T-cell (primary cell): ENCODE measurements around the gene COBLL1. TPM values are rescaled to one million over a fixed set of nuclear protein-coding genes. Genes with fewer than 3 reads are reported as not detected.
"Not testable (repeated sequence)": the region's sequence is repeated elsewhere in the genome, so short reads cannot be mapped to it uniquely, and the experiment has no call there.

Experiments used
- ATAC-seq, 4 experiments: fragments of 200-7000 bp in 3 of 4; fragments of 150-1000 bp in 1 of 4; cut with Tn5 transposase; replicated peaks in 1 of 4; 1 replicate in 3 of 4; 2 replicates in 1 of 4; pipeline ENCODE4 v1.10.0; 2021; ENCODE audit warnings: moderate library complexity in 3 of 4, mild to moderate bottlenecking in 2 of 4, moderate number of reproducible peaks in 1 of 4
- CTCF ChIA-PET, 2 donors: fragments of 300-600 bp; sonication (Branson Sonifier 250); formaldehyde crosslinking; loops; one replicate each; lab custom pipeline; 2022; ENCODE audit warnings: antibody characterized with exemption in 2 of 2; lab: Charles Lee
- POLR2A ChIA-PET, 2 donors: fragments of 300-600 bp; sonication (Branson Sonifier 250); formaldehyde crosslinking; loops; one replicate each; lab custom pipeline; 2022; ENCODE audit warnings: antibody characterized with exemption in 2 of 2; lab: Charles Lee
- DNase-seq, 35 experiments: peaks; one replicate each; pipeline versions ENCODE4 v3.0.0 to v3.0.0-alpha.2; 2013 to 2023
- H3K27ac ChIP-seq: one replicate; pipeline ENCODE4 v1.5.1; 2013; ENCODE audit warnings: low read length
- H3K27me3 ChIP-seq, 2 experiments: replicated peaks in 1 of 2; 1 replicate in 1 of 2; 2 replicates in 1 of 2; pipeline versions ENCODE4 v1.6.1 to v1.7.0; 2013; ENCODE audit warnings: low read length in 1 of 2, mixed read lengths in 1 of 2; ENCODE audit not compliant: control insufficient read depth in 2 of 2, insufficient read depth in 2 of 2; ENCODE audit errors: extremely low read depth in 1 of 2
- H3K36me3 ChIP-seq, 2 donors: 1 replicate in 1 of 2; 2 replicates in 1 of 2; pipeline versions ENCODE4 v1.6.1 to v1.7.0; 2013; ENCODE audit warnings: low read length in 1 of 2; ENCODE audit not compliant: control insufficient read depth in 2 of 2, insufficient read depth in 1 of 2; ENCODE audit errors: extremely low read depth in 1 of 2
- H3K4me1 ChIP-seq, 2 experiments: 1 replicate in 1 of 2; 2 replicates in 1 of 2; pipeline versions ENCODE4 v1.6.1 to v1.7.0; 2013; ENCODE audit warnings: low read length in 2 of 2, mixed read lengths in 1 of 2; ENCODE audit not compliant: insufficient read depth in 2 of 2, control insufficient read depth in 1 of 2; ENCODE audit errors: extremely low read depth in 1 of 2
- H3K4me3 ChIP-seq, 2 donors: 1 replicate in 1 of 2; 2 replicates in 1 of 2; pipeline versions ENCODE4 v1.5.1 to v1.7.0; 2013; ENCODE audit warnings: mild to moderate bottlenecking in 2 of 2, low read length in 1 of 2, moderate library complexity in 1 of 2; ENCODE audit not compliant: control insufficient read depth in 1 of 2; ENCODE audit errors: extremely low read depth in 1 of 2
- H3K9me3 ChIP-seq: 2 replicates; pipeline ENCODE4 v1.7.0; 2013
- H3K27ac Mint-ChIP-seq, 2 donors: one replicate each; pipeline ENCODE4 v1.8.0; 2020 to 2021; ENCODE audit warnings: mild to moderate bottlenecking in 2 of 2, mixed read lengths in 2 of 2
- H3K27me3 Mint-ChIP-seq, 2 donors: one replicate each; pipeline ENCODE4 v1.8.0; 2021 to 2022; ENCODE audit warnings: mixed read lengths in 2 of 2
- H3K36me3 Mint-ChIP-seq: one replicate; pipeline ENCODE4 v1.8.0; 2021; ENCODE audit warnings: mixed read lengths
- H3K4me1 Mint-ChIP-seq, 3 donors: one replicate each; pipeline ENCODE4 v1.8.0; 2020 to 2022; ENCODE audit warnings: mixed read lengths in 3 of 3, mild to moderate bottlenecking in 1 of 3
- H3K4me3 Mint-ChIP-seq, 3 donors: one replicate each; pipeline ENCODE4 v1.8.0; 2020 to 2022; ENCODE audit warnings: mild to moderate bottlenecking in 3 of 3, mixed read lengths in 3 of 3, moderate library complexity in 3 of 3
- H3K9me3 Mint-ChIP-seq, 3 donors: one replicate each; pipeline ENCODE4 v1.8.0; 2020 to 2022; ENCODE audit warnings: mixed read lengths in 3 of 3
- WGBS: methylation state at CpG from one replicate; pipeline ENCODE4 v1.1.5; 2013; ENCODE audit warnings: missing lambda C conversion rate; ENCODE audit not compliant: insufficient coverage; 5-methylcytosine and 5-hydroxymethylcytosine counted together
- total RNA-seq, 35 experiments: library from RNA in 6 of 35; stranded (reverse) in 6 of 35; fragments of 120-200 nt in 1 of 35; gene quantifications; one replicate each; pipeline versions ENCODE4 v1.2.1 to v1.2.4 and lab custom pipeline; 2013 to 2026

COBLL1 gene
- total RNA-seq, 5 donors from 2014 or later (not counting 1 experiment from before 2014, with no cell fraction given): 0.68 to 5.1 (median 1.9) TPM

GRCh38 chr2:164710252-164710836 is 131.3 kb downstream of the COBLL1 start:
- H3K27ac ChIP-seq, H3K9me3 ChIP-seq, H3K4me3 Mint-ChIP-seq, H3K4me1 ChIP-seq, DNase-seq, H3K4me3 ChIP-seq, H3K4me1 Mint-ChIP-seq, H3K27ac Mint-ChIP-seq, ATAC-seq, H3K36me3 ChIP-seq, H3K36me3 Mint-ChIP-seq, H3K27me3 ChIP-seq, H3K27me3 Mint-ChIP-seq, H3K9me3 Mint-ChIP-seq, CTCF ChIA-PET, POLR2A ChIA-PET: not testable (repeated sequence)
- WGBS: no CpG with 5 or more reads among the region's 10 CpGs

GRCh38 chr2:164706522-164706921 is 135.1 kb downstream of the COBLL1 start:
- ChIA-PET POLR2A (no interaction called here), CTCF (no interaction called here)
- H3K4me1 ChIP-seq: no peaks in the 10 kb centered on the region
- no peaks in the 10 kb centered on the region for H3K9me3 ChIP-seq
- Mint-ChIP-seq H3K9me3 (no peaks in the 10 kb centered on the region), H3K27ac (no peak overlapping the region), H3K4me3 (no peak overlapping the region), H3K4me1 (no peaks in the 10 kb centered on the region), H3K27me3 (no peaks in the 10 kb centered on the region), H3K36me3 (no peaks in the 10 kb centered on the region)
- no peaks in the 10 kb centered on the region for H3K27me3 ChIP-seq
- H3K36me3 ChIP-seq: no peaks in the 10 kb centered on the region
- DNase-seq (no peak), ATAC-seq (no peak)
- H3K27ac ChIP-seq: no peak overlapping the region
- H3K4me3 ChIP-seq: no peak overlapping the region

- H3K27me3 Mint-ChIP-seq: no peaks in the 10 kb centered on the region
- no peak overlapping the region for H3K27ac Mint-ChIP-seq
- H3K4me3 Mint-ChIP-seq: no peak overlapping the region
- no peaks in the 10 kb centered on the region for H3K9me3 Mint-ChIP-seq
- no peaks in the 10 kb centered on the region for H3K36me3 Mint-ChIP-seq
- ATAC-seq (no peak), DNase-seq (no peak)
- POLR2A ChIA-PET: no interaction called here
- Histone ChIP-seq H3K27ac (no peak overlapping the region), H3K9me3 (no peaks in the 10 kb centered on the region), H3K4me1 (no peaks in the 10 kb centered on the region), H3K4me3 (no peak overlapping the region), H3K36me3 (no peaks in the 10 kb centered on the region), H3K27me3 (no peaks in the 10 kb centered on the region)
- WGBS: 85% methylated on average over 7 of the region's 12 CpGs
- H3K4me1 Mint-ChIP-seq: no peaks in the 10 kb centered on the region
- CTCF ChIA-PET: no interaction called here
These were observed 136.0 kb downstream of the COBLL1 start for GRCh38 chr2:164705412-164706167.

- Histone ChIP-seq H3K27ac (no peak overlapping the region), H3K4me1 (no peaks in the 10 kb centered on the region), H3K27me3 (no peaks in the 10 kb centered on the region), H3K36me3 (no peaks in the 10 kb centered on the region), H3K9me3 (no peaks in the 10 kb centered on the region), H3K4me3 (no peak overlapping the region)
- H3K4me3 Mint-ChIP-seq: no peak overlapping the region
- ATAC-seq (no peak), DNase-seq (no peak)
- POLR2A ChIA-PET: no interaction called here
- no peaks in the 10 kb centered on the region for H3K36me3 Mint-ChIP-seq
- CTCF ChIA-PET: no interaction called here
- WGBS: no CpG with 5 or more reads among the region's 3 CpGs
- no peaks in the 10 kb centered on the region for H3K27me3 Mint-ChIP-seq
- H3K9me3 Mint-ChIP-seq: no peaks in the 10 kb centered on the region
- H3K4me1 Mint-ChIP-seq: no peaks in the 10 kb centered on the region
- no peak overlapping the region for H3K27ac Mint-ChIP-seq
These were observed 137.5 kb downstream of the COBLL1 start for GRCh38 chr2:164703915-164704706.

GRCh38 chr2:164701565-164701964 is 140.1 kb downstream of the COBLL1 start:
- Mint-ChIP-seq H3K4me1 (no peaks in the 10 kb centered on the region), H3K36me3 (no peaks in the 10 kb centered on the region), H3K27ac (no peak overlapping the region), H3K9me3 (no peaks in the 10 kb centered on the region), H3K4me3 (no peak overlapping the region), H3K27me3 (no peaks in the 10 kb centered on the region)
- no peak overlapping the region for H3K4me3 ChIP-seq
- H3K4me1 ChIP-seq: no peaks in the 10 kb centered on the region
- no CpG with 5 or more reads among the region's 1 CpG for WGBS
- no peaks in the 10 kb centered on the region for H3K9me3 ChIP-seq
- H3K27me3 ChIP-seq: no peaks in the 10 kb centered on the region
- CTCF ChIA-PET: no interaction called here
- no peak for DNase-seq
- no peak overlapping the region for H3K27ac ChIP-seq
- no peaks in the 10 kb centered on the region for H3K36me3 ChIP-seq
- POLR2A ChIA-PET: no interaction called here
- ATAC-seq: no peak

- Mint-ChIP-seq H3K27me3 (no peaks in the 10 kb centered on the region), H3K4me1 (no peaks in the 10 kb centered on the region), H3K36me3 (no peaks in the 10 kb centered on the region), H3K27ac (no peak overlapping the region), H3K9me3 (no peaks in the 10 kb centered on the region), H3K4me3 (no peak overlapping the region)
- Histone ChIP-seq H3K27ac (no peak overlapping the region), H3K36me3 (no peaks in the 10 kb centered on the region), H3K4me1 (no peaks in the 10 kb centered on the region), H3K4me3 (no peak overlapping the region), H3K9me3 (no peaks in the 10 kb centered on the region), H3K27me3 (no peaks in the 10 kb centered on the region)
- ATAC-seq (no peak), DNase-seq (no peak)
- CTCF ChIA-PET: no interaction called here
- POLR2A ChIA-PET: no interaction called here
- WGBS: no CpG with 5 or more reads among the region's 2 CpGs
These were observed 141.2 kb downstream of the COBLL1 start for GRCh38 chr2:164700390-164700789.
